ENCODE data around the gene ADSL.

Gene ADSL

DNA sequence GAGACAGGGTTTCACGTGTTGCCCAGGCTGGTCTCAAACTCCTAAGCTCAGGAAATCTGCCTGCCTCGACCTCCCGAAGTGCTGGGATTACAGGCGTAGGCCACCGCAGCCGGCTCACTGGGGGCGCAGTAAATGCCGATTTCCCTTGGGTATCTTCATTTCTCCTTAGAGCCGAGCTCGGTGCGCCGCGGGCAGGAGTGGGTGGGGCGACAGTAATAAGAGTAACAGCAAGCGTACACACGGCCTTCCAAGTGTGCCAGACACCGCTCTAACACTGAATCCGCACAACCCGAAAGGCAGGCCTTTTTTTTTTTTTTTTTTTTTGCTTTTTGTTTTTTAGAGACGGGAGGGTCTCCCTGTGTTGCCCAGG lies 500 bp upstream of the ADSL start:
- TF ChIP-seq CTCF (IDR thresholded peaks at IDR 0.05; ENCODE audit: poor library complexity, severe bottlenecking) = no peak
- DNase-seq (ENCODE audit: low spot score) (no peak), ATAC-seq (ENCODE audit: low read depth) (peak; percentile 16; the same call in 2 of the 3 replicates)
- peak overlapping the region; percentile 77 for H3K27ac ChIP-seq (ENCODE audit: poor library complexity, severe bottlenecking)
- H3K4me3 ChIP-seq (ENCODE audit: severe bottlenecking) = peak overlapping the region; percentile 71
- peaks cover 15% of the 10 kb centered on the region for H3K4me1 ChIP-seq (ENCODE audit: insufficient read depth, poor library complexity, severe bottlenecking)
- no peaks in the 10 kb centered on the region for H3K9me3 ChIP-seq (ENCODE audit: severe bottlenecking)
- peaks cover 33% of the 10 kb centered on the region for H3K36me3 ChIP-seq (ENCODE audit: low read depth)
- H3K27me3 ChIP-seq (ENCODE audit: insufficient read depth, poor library complexity, severe bottlenecking) = no peaks in the 10 kb centered on the region

- H3K27me3 ChIP-seq (ENCODE audit: insufficient read depth, poor library complexity, severe bottlenecking) = no peaks in the 10 kb centered on the region
- no peak for ATAC-seq (ENCODE audit: low read depth)
- H3K4me3 ChIP-seq (ENCODE audit: severe bottlenecking) = peak overlapping the region; percentile 71
- no peak for TF ChIP-seq CTCF (IDR thresholded peaks at IDR 0.05; ENCODE audit: poor library complexity, severe bottlenecking)
- H3K36me3 ChIP-seq (ENCODE audit: low read depth) = peaks cover 48% of the 10 kb centered on the region
- H3K27ac ChIP-seq (ENCODE audit: poor library complexity, severe bottlenecking) = peak overlapping the region; percentile 77
- DNase-seq (ENCODE audit: low spot score) = no peak
- H3K4me1 ChIP-seq (ENCODE audit: insufficient read depth, poor library complexity, severe bottlenecking) = peaks cover 15% of the 10 kb centered on the region
- H3K9me3 ChIP-seq (ENCODE audit: severe bottlenecking) = no peaks in the 10 kb centered on the region
These were observed 1.0 kb downstream of the ADSL start for GRCh38 chr22:40347300-40347699.

GRCh38 chr22:40348025-40348658 lies 1.8 kb downstream of the ADSL start:
- peaks cover 56% of the 10 kb centered on the region for H3K36me3 ChIP-seq (ENCODE audit: low read depth)
- DNase-seq (ENCODE audit: low spot score) (no peak), ATAC-seq (ENCODE audit: low read depth) (peak; percentile 26; the same call in 1 of the 3 replicates)
- H3K27me3 ChIP-seq (ENCODE audit: insufficient read depth, poor library complexity, severe bottlenecking) = no peaks in the 10 kb centered on the region
- peak; percentile 92 for TF ChIP-seq CTCF (IDR thresholded peaks at IDR 0.05; ENCODE audit: poor library complexity, severe bottlenecking)
- H3K4me3 ChIP-seq (ENCODE audit: severe bottlenecking) = peak overlapping the region; percentile 71
- no peaks in the 10 kb centered on the region for H3K9me3 ChIP-seq (ENCODE audit: severe bottlenecking)
- peak overlapping the region; percentile 77 for H3K27ac ChIP-seq (ENCODE audit: poor library complexity, severe bottlenecking)
- H3K4me1 ChIP-seq (ENCODE audit: insufficient read depth, poor library complexity, severe bottlenecking) = peaks cover 15% of the 10 kb centered on the region

DNA sequence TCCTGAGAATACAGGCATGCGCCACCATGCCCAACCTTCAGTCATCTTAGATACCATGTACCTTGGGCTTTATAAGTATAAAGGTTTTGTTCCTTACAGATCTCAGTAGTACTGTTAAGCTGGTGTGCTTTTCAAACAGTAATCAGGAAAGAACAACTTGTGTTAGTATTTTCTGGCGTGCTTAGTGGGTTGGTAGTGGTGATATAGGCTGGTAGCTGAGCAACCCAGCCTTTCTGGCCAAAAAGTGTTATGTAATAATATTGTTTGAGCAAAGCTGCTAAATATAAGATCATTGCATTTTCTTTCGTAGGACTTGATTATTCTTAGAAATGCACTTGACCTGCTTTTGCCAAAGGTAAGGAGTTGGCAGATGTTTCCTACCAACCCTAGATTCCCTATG lies 6.5 kb downstream of the ADSL start:
- H3K4me1 ChIP-seq (ENCODE audit: insufficient read depth, poor library complexity, severe bottlenecking) = peaks cover 11% of the 10 kb centered on the region
- no peak overlapping the region for H3K4me3 ChIP-seq (ENCODE audit: severe bottlenecking)
- ATAC-seq (ENCODE audit: low read depth) (no peak), DNase-seq (ENCODE audit: low spot score) (no peak)
- no peak for TF ChIP-seq CTCF (IDR thresholded peaks at IDR 0.05; ENCODE audit: poor library complexity, severe bottlenecking)
- H3K27me3 ChIP-seq (ENCODE audit: insufficient read depth, poor library complexity, severe bottlenecking) = no peaks in the 10 kb centered on the region
- no peaks in the 10 kb centered on the region for H3K9me3 ChIP-seq (ENCODE audit: severe bottlenecking)
- H3K27ac ChIP-seq (ENCODE audit: poor library complexity, severe bottlenecking) = no peak overlapping the region
- H3K36me3 ChIP-seq (ENCODE audit: low read depth) = peaks cover 90% of the 10 kb centered on the region

- no peak overlapping the region for H3K27ac ChIP-seq (ENCODE audit: poor library complexity, severe bottlenecking)
- H3K36me3 ChIP-seq (ENCODE audit: low read depth) = peaks cover 93% of the 10 kb centered on the region
- no peaks in the 10 kb centered on the region for H3K9me3 ChIP-seq (ENCODE audit: severe bottlenecking)
- no peak overlapping the region for H3K4me3 ChIP-seq (ENCODE audit: severe bottlenecking)
- ATAC-seq (ENCODE audit: low read depth) = no peak
- H3K4me1 ChIP-seq (ENCODE audit: insufficient read depth, poor library complexity, severe bottlenecking) = no peaks in the 10 kb centered on the region
- no peak for TF ChIP-seq CTCF (IDR thresholded peaks at IDR 0.05; ENCODE audit: poor library complexity, severe bottlenecking)
- H3K27me3 ChIP-seq (ENCODE audit: insufficient read depth, poor library complexity, severe bottlenecking) = no peaks in the 10 kb centered on the region
- no peak for DNase-seq (ENCODE audit: low spot score)
These were observed 14.8 kb downstream of the ADSL start for GRCh38 chr22:40361100-40361499.
